HG03064 (cell line): ENCODE measurements around the gene MRPL4.
"Not testable (repeated sequence)": the region's sequence is repeated elsewhere in the genome, so short reads cannot be mapped to it uniquely, and the experiment has no call there.

Experiments
- ATAC-seq: cut with Tn5 transposase; IDR thresholded peaks from one replicate; pipeline ENCODE4 v1.9.1; 2021; ENCODE audit warnings: low read depth; ENCODE audit not compliant: unreplicated experiment

The MRPL4 gene

GRCh38 chr19:10259162-10259905 is 7.3 kb downstream of the MRPL4 start:
- ATAC-seq = no peak

DNA sequence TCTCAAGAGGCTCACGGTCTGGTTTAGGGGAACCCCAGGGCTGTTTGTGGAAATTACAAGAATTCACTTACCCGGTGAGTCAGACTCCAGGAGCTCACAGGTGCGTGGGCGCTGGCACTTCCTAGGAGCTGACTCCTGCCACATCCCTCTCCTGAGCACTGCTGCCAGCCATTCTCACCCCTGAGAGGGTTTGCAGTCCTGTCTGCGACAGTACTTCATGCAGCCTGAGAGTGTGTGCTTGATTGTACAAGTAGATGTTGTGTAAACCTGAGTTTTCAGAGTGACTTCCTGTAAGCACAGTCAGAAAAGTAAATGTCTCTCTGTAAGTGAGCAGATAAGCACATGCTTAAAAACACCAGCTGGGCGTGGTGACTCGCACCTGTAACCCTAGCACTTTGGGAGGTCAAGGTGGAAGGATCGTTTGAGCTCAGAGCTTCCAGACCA is 8.1 kb downstream of the MRPL4 start:
- ATAC-seq = no peak

DNA sequence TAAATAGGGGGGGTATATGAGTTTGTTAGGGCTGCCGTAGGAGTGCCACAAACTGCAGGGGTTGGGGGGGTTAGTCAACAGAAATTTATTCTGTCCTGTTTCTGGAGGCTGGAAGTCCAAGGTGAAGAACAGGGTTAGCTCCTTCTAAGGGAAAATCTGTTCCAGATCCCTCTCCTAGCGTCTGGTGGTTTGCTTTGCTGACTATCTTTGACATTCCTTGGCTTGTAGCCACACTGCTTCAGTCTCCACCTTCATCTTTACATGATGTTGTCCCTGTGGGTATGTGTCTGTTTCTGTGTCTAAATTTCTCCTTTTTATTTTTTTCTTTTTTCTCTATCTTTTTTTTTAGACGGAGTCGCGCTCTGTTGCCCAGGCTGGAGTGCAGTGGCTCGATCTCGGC is 10.8 kb downstream of the MRPL4 start:
- ATAC-seq = no peak

GRCh38 chr19:10266706-10267105 is 14.7 kb downstream of the MRPL4 start:
- ATAC-seq = no peak

DNA sequence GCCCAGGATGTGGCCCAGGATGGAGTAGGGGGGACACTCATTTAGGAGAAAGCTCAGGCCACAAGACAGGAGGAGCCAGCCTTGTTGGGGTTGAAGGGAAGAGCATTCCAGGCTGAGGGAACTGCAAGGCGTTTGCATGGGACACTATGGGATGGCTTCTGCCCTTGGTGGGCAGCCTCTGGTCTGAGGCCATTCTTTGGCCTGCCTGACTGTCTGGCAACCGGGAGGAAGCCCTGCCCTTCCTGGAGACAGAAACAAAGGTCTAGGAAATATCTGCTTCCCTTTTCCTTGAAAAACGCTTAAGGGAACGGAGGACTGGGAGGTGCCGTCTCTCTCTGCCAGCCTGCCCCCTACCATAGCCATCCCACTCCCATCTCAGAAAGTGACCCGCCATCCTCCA is 16.1 kb downstream of the MRPL4 start:
- ATAC-seq = no peak

- ATAC-seq = no peak
Measured at GRCh38 chr19:10269333-10270179, 17.5 kb downstream of the MRPL4 start.

DNA sequence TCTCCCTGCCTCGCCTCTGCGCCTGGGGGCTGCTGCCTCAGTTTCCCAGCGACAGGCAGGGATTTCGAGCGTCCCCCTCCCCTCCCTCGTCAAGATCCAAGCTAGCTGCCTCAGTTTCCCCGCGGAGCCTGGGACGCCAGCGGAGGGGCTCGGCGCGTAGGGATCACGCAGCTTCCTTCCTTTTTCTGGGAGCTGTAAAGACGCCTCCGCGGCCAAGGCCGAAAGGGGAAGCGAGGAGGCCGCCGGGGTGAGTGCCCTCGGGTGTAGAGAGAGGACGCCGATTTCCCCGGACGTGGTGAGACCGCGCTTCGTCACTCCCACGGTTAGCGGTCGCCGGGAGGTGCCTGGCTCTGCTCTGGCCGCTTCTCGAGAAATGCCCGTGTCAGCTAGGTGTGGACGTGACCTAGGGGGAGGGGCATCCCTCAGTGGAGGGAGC is 18.2 kb downstream of the MRPL4 start:
- ATAC-seq = no peak

GRCh38 chr19:10270616-10271394 is 18.8 kb downstream of the MRPL4 start, which contains the start of gene ICAM1:
Gene ICAM1 (plus strand): TSS chr19:10271120. CDS start chr19:10271160, 40 bp downstream.
- ATAC-seq = no peak

DNA sequence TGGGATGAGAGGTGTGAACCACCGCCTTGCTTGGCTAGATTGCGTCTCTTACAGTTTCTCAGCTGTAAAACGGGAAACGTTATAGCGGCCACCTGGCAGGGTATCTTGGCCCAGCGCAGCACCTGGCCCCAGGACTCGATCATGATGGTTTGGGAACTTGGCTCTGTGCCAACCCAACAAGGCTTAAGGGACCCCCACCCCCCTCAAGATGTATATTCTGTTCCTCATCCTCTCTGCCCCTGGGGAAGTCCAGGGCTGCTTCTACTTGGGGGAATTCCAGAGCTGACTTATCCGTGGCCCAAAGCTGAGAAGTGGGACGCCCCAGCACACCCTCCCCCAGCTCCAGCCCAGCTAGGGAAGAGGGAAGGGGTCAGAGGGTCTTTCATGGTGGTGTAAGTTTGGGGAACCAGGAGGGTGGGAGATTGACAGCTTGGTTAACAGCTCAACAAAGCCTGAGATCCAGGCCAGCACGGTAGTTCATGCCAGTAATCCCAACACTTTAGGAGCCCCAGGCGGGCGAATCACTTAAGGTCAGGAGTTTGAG is 19.6 kb downstream of the MRPL4 start:
- ATAC-seq = no peak

DNA sequence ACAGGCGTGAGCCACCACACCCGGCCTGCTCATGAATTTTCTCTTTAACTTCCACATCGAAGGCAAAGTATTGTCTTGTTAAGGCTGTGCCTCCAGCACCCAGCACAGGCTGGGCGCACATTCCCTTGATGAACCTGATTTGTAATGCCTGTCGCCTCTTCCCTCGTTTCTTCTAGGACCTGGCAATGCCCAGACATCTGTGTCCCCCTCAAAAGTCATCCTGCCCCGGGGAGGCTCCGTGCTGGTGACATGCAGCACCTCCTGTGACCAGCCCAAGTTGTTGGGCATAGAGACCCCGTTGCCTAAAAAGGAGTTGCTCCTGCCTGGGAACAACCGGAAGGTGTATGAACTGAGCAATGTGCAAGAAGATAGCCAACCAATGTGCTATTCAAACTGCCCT is 22.6 kb downstream of the MRPL4 start:
- no peak for ATAC-seq

GRCh38 chr19:10277795-10278589 is 26.0 kb downstream of the MRPL4 start:
- ATAC-seq = no peak

DNA sequence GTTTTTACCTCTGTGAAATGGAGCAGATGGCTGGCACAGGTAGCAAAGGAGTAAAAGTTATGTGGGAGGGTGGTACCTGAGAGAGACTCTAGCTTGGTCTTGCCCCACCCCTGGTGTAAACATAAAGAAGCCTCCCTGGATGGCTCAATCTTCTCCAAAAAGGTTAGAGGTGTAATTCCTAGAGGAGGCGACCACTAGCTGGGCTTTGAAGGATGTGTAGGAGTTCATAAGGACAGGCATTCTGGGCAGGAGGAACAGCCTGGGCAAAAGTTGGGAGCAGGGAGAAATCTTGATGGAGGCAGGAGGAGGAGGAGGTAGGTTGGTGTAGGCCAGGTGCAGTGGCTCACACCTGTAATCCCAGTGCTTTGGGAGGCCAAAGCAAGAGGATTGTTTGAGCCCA is 26.9 kb downstream of the MRPL4 start:
- no peak for ATAC-seq

- ATAC-seq = no peak
Measured at GRCh38 chr19:10279737-10280442, 27.9 kb downstream of the MRPL4 start.

- not testable (repeated sequence) for ATAC-seq
Measured at GRCh38 chr19:10282043-10282442, 30.0 kb downstream of the MRPL4 start.

GRCh38 chr19:10283301-10284064 is 31.5 kb downstream of the MRPL4 start:
- ATAC-seq = no peak

DNA sequence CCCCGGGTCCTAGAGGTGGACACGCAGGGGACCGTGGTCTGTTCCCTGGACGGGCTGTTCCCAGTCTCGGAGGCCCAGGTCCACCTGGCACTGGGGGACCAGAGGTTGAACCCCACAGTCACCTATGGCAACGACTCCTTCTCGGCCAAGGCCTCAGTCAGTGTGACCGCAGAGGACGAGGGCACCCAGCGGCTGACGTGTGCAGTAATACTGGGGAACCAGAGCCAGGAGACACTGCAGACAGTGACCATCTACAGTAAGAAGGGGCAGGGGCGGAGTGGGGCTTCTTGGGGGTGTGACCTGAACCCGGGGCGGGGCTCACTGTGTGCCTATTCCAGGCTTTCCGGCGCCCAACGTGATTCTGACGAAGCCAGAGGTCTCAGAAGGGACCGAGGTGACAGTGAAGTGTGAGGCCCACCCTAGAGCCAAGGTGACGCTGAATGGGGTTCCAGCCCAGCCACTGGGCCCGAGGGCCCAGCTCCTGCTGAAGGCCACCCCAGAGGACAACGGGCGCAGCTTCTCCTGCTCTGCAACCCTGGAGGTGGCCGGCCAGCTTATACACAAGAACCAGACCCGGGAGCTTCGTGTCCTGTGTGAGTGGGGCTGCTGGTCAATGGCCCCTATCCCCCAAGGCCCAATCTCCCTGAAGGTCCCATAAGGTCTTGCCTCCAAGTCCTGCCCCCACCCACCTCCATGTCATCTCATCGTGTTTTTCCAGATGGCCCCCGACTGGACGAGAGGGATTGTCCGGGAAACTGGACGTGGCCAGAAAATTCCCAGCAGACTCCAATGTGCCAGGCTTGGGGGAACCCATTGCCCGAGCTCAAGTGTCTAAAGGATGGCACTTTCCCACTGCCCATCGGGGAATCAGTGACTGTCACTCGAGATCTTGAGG is 32.3 kb downstream of the MRPL4 start:
- no peak for ATAC-seq

GRCh38 chr19:10284960-10285278 is 32.9 kb downstream of the MRPL4 start:
- ATAC-seq = no peak

GRCh38 chr19:10285393-10285792 is 33.4 kb downstream of the MRPL4 start:
- no peak for ATAC-seq
